Colon (tissue), 2 donors: Measurements from ENCODE around the gene INPP5E.

Experiments used
- FAIRE-seq: peaks from 2 replicates; lab custom pipeline; 2012; peaks lifted over from hg19 to GRCh38; lab: Jason Lieb, UNC
- donor health status: control.
- donor health status: control.

INPP5E gene, protein sequence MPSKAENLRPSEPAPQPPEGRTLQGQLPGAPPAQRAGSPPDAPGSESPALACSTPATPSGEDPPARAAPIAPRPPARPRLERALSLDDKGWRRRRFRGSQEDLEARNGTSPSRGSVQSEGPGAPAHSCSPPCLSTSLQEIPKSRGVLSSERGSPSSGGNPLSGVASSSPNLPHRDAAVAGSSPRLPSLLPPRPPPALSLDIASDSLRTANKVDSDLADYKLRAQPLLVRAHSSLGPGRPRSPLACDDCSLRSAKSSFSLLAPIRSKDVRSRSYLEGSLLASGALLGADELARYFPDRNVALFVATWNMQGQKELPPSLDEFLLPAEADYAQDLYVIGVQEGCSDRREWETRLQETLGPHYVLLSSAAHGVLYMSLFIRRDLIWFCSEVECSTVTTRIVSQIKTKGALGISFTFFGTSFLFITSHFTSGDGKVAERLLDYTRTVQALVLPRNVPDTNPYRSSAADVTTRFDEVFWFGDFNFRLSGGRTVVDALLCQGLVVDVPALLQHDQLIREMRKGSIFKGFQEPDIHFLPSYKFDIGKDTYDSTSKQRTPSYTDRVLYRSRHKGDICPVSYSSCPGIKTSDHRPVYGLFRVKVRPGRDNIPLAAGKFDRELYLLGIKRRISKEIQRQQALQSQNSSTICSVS

GRCh38 chr9:136439481-136440408 is at the start of gene INPP5E:
Gene INPP5E, minus strand, starts transcription at chr9:136439845. Its CDS starts 426 bp downstream, at chr9:136439419.
- no peak for FAIRE-seq

DNA sequence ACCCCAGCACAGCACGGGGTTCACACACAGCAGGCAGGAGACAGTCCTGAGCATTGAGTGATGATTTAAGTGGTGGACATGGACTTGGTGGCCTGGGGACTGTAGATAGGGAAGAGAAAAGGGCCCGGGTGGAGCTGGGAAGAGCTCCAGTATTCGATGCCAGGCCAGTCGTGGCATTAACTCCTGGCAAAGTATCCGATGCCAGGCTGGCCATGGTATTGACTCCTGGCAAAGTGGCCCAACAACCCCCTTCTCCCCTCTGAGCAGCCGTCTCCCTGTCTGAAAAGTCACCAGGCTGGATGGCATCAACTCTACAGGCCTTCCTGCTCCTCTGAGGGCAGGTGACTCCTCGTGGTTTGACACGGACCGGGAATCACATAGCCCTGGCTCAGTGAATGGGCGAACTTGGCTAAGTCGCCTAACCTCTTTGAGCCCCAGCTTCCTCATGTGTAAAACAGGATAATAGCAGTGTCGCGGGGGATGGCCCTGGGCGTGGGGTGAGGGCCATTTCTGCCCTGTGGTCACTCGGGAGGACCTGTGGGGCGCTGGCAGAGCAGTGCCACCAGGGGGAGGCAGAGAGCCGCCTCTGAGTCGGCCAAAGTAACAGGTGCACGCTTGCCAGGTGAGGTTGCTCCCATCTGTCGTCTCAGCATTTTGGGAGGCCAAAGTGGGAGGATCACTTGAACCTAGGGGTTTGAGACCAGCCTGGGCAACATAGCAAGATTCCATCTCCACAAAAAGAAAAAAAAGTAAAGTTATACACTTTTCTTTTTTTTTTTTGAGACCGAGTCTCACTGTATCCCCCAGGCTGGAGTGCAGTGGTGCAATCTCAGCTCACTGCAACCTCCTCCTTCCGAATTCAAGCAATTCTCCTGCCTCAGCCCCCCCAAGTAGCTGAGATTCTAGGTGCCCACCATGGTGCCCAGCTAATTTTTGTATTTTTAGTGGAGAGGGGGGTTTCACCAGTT is 48.9 kb upstream of the INPP5E start:
- FAIRE-seq = no peak

DNA sequence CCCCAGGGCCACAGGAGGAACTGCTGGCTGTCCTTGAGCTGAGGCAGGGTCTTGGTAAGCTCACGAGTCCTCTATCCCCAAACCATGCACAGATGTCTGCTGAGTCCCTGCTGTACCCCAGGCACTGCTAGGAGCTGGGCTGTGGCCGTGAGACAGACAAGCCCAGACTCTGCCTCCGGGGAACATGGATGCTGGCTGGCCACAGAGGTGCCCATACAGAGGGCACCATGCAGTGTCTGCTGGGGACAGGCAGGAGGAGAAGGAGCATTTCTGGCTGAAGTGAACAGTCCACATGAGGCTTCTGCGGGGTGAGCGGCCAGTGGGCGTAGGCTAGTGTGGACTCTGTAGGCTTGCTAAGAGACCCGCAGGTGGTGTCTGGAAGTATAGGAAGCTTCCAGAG is 48.0 kb upstream of the INPP5E start:
- FAIRE-seq = no peak

DNA sequence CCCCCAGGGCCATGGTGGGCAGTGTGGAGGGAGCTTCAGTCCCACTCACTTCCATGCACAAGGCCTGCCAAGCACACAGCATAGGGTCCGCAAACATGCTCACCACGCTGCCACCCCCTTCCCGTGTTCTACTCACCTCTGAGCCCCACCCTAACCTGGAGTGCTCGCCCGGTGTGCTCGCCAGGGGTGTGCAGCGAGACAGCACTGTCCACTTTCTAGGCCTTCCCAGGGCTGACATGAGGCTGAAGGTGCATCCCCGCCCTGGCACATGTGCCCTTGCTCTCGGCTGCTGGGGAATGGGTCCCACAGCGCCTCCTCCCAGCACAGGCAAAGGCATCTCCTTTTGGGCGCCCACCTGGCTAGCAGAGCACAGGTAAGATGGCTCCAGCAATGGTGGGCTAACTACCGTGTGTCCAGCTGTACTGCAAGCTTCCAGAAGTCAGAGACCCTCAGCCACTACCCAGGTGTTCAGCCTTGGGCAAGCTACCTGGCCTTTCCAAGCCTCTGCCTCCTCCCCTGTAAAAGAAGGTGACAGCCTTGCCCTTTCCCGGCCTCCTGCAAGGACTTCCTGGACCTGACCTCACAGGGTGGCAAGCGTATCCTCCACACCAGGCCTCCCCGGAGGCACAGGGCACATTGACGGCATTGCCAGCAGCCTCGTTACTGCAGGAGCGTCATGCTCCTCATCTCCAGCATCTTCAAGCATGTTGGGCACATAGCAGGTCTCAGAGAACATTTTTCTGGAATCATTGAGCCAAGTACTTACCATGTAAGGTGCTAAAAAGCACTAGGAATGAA is 47.4 kb upstream of the INPP5E start:
- FAIRE-seq = no peak

GRCh38 chr9:136486131-136486530 is 46.5 kb upstream of the INPP5E start:
- FAIRE-seq = no peak

DNA sequence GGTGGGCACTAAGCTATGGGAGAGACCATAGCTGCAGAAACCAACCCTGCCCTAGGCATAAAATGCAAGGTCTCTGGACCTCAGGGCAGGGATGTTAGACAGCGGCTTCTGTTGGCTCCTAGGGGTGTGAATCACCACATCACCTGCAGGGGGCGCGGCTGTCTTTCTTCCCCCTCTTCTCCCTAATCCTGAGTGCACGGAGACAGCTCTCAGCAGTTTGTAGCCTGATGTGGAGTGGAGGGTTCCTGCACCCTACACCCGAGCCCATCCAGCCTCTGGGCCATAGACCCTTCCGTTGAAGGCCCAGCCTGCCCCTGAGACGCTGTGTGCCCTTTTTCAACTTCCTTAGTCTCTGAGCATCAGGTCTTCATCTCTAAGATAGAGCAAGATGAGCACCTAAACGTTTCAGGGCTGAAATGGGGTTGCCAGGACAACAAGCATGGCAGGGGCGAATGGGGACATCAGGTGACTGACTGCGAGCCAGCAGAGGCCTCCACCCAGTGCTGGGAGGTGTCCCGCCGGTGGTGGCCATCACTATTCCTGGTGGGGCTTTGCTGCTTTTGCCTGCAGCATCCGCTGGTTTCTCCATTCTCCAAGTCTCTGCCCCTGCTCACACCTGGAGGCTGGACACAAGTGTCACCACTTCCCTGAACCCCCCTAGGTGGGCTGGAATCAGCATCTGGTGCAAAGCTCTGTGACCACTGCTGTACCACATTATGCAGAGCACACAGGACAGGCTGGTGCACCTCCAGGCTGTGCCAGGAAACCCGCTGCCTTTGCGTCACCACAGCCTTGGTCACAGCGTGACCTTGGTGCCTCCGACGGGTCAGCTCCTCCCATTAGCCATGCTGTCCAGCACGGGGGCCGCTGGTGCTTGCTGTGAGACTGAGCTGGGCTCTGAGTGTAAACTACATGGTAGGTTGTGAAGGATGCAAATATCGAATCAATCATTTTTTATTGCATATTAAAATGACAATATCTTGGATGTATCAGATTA is 45.7 kb upstream of the INPP5E start:
- no peak for FAIRE-seq

DNA sequence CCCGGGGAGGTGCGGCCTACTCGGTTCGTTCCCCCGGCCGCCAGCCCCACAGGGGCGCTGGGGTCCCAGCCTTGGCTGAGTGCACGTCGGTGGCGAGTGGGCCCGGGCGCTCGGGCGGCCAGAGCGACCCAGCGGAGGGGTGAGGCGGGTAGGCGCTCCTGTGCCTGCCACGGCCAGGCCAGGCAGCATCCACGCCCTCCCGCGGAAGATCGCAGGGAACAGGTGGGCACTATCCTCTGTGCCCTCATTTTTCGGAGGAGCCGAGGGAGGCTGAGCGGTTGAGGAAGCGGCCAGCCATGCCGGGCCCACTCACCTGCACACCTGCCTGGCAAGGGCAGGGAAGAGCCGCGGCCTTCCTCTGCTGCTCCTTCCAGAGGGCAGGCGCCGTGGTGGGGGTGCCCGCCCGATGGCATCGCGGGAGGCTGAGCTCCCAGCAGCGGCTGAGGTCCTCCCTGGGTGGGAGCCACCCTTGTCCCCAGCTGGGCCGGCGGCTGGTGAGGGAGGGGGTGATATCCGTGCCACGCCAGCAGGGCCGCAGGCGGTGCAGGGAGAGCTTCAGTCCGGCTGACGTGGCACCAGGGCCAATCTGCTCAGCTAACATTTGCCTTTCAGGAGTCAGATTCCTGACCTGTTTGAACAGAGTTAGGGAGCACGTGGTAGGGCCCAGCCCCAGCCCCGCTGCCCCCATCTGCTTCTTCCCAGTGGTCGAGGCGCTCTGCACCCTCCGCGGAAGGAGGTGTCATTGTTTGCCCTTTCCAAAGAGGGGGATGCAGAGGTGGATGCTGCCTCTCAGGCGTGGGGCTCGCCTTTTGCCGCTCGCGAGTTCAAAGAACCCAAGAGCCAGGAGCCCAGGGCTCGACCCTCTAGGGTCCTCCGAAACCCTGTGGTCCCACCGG is 44.8 kb upstream of the INPP5E start:
- no peak for FAIRE-seq

- no peak for FAIRE-seq
Observed at GRCh38 chr9:136483589-136484152, 44.0 kb upstream of the INPP5E start.

DNA sequence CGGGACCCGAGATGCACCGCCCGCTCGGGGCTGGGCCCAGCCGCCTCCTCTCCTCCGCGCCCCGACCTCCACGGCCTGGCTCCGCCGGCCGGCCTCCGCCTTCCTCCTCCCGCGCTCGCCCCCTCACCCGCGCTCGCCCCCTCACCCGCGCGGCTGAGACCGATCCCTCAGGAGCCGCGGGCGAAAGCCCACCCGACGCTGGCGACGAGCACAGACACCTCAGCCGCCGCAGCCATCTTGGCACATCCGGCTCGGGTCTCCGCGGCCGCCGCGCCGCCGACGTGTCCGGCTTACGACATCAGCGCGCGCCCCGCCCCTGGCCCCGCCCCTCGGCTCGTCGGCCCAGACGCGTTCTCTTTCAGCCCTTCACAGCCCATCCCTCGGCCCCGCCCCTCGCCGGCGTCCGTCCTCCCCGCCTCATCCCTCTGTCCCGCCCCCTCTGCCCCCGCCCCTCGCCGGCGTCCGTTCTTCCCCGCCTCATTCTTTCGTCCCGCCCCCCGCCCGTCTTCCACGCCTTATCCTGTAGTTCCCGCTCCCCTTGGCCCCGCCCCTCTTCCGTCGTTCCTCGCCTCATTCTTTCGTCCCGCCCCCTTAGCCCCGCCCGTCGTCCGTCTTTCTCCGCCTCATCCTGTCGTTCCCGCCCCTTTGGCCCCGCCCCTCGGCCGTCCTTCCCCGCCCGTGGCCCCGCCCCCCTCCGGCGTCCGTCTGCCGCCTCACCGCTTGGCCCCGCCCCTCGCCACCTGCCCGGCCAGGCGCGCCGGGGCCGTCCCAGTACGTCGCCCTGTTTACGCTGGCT is 43.3 kb upstream of the INPP5E start, which contains the start of gene SEC16A:
TSS of gene SEC16A (minus strand) at position 248 of the 796 bp plus-strand sequence. CDS start 5,425 bp downstream, outside the sequence.
- FAIRE-seq = no peak

- no peak for FAIRE-seq
Observed at GRCh38 chr9:136482046-136482792, 42.6 kb upstream of the INPP5E start.

DNA sequence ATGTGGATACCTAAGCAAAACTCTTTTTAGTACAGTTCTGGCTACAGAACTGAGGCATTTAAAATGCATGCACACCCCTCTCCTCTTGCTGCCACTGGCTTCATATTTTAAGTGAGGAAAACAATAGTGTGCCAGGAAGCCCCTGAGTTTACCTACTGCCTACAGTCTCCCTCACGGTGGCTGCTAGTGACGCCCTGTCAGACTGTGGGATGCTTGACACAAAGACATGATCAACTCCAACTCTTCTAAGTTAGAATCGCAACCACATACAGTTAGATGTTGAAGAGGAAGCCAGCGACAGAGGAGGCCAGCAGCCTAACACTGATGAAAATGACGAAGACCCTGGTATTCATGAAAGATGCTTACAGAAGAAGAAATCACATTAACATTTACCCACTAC is 41.9 kb upstream of the INPP5E start:
- no peak for FAIRE-seq

DNA sequence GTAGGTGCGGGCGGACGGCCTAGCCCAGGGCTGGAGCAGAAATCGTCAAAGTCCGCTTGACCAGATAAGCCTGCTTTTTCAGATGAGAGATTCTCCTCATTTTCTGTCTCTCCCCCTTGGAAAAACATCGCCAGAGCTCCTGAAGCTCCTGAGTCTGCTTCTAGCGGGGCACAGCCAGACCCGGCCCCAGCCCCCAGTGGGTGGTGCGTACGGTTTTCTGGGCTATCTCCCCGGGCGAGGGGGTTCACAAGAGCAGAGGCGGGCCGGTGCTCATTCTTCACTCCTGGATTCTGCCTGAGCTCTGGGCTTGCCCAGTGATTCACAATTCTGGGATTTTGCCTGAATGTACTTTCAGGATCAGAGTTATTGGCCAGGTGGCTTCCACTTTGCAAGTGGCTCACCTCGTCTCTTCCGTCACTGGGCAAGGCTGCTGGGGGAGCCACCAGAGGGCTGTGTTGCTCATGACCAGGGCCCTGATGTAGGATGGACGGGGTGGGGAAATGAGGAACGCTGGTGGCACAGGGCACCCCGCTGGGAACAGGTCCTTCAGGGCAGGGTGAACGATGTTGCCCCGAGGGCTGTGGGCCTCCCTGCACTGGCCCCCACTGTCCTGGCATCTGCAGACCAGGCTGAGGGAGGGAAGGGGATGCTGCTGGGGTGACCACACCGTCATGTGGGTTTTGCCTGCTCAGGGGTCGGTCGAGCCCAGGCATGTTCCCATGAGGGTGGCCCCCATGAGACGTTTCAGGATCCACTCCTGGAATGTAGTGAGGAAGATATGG is 36.9 kb upstream of the INPP5E start:
- FAIRE-seq = no peak

DNA sequence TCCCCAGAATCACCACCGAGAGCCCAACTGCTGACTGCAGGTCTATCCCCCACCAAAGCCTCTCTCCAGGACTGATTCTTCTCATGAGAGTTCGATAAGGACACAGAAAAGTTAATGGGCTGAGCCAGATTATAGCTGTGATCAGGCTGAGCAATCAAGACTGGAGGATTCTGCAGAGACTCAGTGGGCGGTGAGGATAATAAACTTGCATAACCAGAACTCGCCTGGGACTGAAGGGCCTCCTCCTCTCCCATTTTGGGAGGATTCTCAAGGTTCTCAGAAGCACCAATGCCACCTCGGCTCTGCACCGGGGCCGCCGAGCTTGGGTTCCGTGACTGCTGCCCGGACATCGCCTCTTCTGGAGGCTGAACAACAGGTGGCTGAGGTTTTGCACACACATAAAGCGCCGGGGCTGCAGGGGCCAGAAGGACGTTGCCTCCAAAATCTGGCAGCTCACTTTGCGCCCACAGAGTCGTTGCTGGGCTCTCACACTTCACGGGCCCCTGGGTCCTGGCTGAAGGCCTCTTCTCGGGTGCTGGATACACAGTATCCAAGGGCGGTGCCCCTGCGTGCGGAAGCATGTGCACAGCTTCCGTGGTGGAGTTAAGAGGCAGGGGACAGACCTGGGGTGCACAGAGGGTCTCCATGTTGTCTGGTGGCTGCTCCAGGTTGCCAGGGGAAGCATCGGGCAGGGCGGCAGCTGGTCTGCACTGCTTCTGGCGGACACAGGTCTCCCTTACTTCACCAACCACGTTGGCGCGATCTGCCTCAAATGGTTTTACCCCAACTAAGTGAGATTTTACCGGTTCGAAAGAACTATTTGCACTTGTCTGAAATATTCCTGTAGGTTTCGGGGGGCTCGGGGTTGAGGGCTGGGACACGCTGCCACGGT is 35.6 kb upstream of the INPP5E start:
- no peak for FAIRE-seq

DNA sequence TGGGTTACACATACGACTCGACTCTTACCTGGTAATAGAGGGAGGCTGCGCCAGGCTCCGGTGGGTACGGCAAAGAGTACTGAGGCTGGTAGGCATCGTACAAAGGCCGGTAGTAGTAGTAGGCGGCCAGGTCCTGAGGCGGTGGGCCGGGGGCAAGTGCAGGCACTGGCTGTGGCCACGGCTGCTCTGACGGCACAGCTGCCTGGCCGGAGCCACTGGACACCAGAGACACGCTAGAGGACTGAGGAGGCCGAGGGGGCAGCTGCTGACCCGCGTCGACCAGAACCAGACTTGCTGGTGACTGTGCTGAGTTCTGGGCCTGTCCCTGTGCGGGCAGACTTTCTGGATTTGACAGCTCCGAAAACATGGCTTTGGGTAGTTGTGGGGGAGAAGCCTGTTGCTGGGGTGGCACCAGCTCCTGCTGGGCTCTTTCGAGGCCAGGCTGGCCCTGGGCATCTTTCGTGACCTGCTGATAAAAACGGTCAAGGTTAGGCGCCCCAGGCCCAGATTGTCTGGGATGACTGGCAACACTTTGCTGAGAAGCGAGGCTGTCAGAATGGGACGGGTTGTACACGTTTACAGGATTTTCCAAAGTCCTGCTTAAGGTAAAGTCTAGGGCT is 34.5 kb upstream of the INPP5E start:
- FAIRE-seq = no peak
